NOMO-1 (cell line): ENCODE data around the gene RGS7.
"Not testable (repeated sequence)": the region's sequence is repeated elsewhere in the genome, so short reads cannot be mapped to it uniquely, and the experiment has no call there.

ENCODE experiments used
- DNase-seq, 2 experiments: peaks; one replicate each; lab custom pipeline; 2025; ENCODE audit not compliant: unreplicated experiment in 2 of 2; lab: John Stamatoyannopoulos, UW

RGS7 gene

GRCh38 chr1:241143765-241144442, 213.1 kb downstream of the RGS7 start:
- DNase-seq = no peak

GRCh38 chr1:241142493-241142892, 214.5 kb downstream of the RGS7 start:
- DNase-seq = no peak

GRCh38 chr1:241141646-241142045, 215.4 kb downstream of the RGS7 start:
- DNase-seq = not testable (repeated sequence)

GRCh38 chr1:241140670-241141069, 216.3 kb downstream of the RGS7 start:
- no peak for DNase-seq

- no peak for DNase-seq
These were observed 218.0 kb downstream of the RGS7 start for GRCh38 chr1:241139047-241139446.

GRCh38 chr1:241138248-241138647, 218.8 kb downstream of the RGS7 start:
- DNase-seq = no peak

GRCh38 chr1:241136389-241136788, 220.6 kb downstream of the RGS7 start:
- no peak for DNase-seq

- DNase-seq = no peak
These were observed 225.3 kb downstream of the RGS7 start for GRCh38 chr1:241131636-241132194.

- DNase-seq = no peak
These were observed 226.1 kb downstream of the RGS7 start for GRCh38 chr1:241130881-241131280.

- no peak for DNase-seq
These were observed 227.6 kb downstream of the RGS7 start for GRCh38 chr1:241129207-241129960.

- DNase-seq = no peak
These were observed 231.7 kb downstream of the RGS7 start for GRCh38 chr1:241125286-241125685.

- DNase-seq = no peak
These were observed 239.0 kb downstream of the RGS7 start for GRCh38 chr1:241118049-241118448.

GRCh38 chr1:241115784-241116183, 241.2 kb downstream of the RGS7 start:
- no peak for DNase-seq

- no peak for DNase-seq
These were observed 242.2 kb downstream of the RGS7 start for GRCh38 chr1:241114699-241115233.

- no peak for DNase-seq
These were observed 243.4 kb downstream of the RGS7 start for GRCh38 chr1:241113557-241113956.

- no peak for DNase-seq
These were observed 248.0 kb downstream of the RGS7 start for GRCh38 chr1:241109039-241109438.

- no peak for DNase-seq
These were observed 251.9 kb downstream of the RGS7 start for GRCh38 chr1:241105147-241105546.

- no peak for DNase-seq
These were observed 254.3 kb downstream of the RGS7 start for GRCh38 chr1:241102664-241103063.

- DNase-seq = no peak
These were observed 255.4 kb downstream of the RGS7 start for GRCh38 chr1:241101622-241102021.

- no peak for DNase-seq
These were observed 259.5 kb downstream of the RGS7 start for GRCh38 chr1:241097479-241097878.

GRCh38 chr1:241096982-241097381, 260.0 kb downstream of the RGS7 start:
- DNase-seq = no peak

GRCh38 chr1:241095847-241096246, 261.2 kb downstream of the RGS7 start:
- DNase-seq = no peak
